Measurements from ENCODE around the gene SPRED2.

GRCh38 chr2:65452150-65452895 is 19.9 kb upstream of the SPRED2 start:
- no peak for TF ChIP-seq CTCF (IDR thresholded peaks at IDR 0.05)
- TF ChIP-seq POLR2A (IDR thresholded peaks at IDR 0.05), result no peak
